Measurements from ENCODE around the gene UBE2R2.

UBE2R2 gene

DNA sequence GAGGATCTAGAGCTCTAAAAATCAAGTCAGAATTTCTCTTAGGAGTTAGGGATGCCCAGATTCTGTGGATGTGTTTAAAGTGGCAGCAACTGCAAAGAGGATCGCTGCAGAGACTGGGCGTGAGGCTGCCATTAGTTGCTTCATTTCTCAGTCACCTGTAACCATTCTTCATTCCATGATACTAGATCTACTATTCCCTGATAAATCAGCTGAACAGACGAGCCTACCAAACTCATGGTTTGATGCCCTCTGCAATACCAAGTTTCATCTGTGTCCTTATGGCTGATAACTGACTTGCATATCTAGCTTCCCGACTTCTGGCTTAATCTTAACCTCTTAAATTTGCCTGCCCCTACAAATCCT is 33.3 kb downstream of the UBE2R2 start:
- ChIA-PET CTCF (interaction anchor here (0.5 to 2.5 kb wide), 5 partner anchors 32 to 315 kb away, joined by 3 to 17 read pairs (median 3); no protein-coding TSS in a partner anchor), POLR2A (no interaction called here)
- Histone ChIP-seq H3K9me3 (ENCODE audit: control insufficient read depth, insufficient read depth, low read depth, low read length) (no peaks in the 10 kb centered on the region), H3K36me3 (ENCODE audit: control insufficient read depth in 2 of 2, insufficient read depth in 1 of 2, low read length in 2 of 2) (peaks cover 0 to 5% of the 10 kb centered on the region in 2 experiments; a peak in 1 of 3 replicates), H3K27ac (ENCODE audit: extremely low read depth, low read depth, low read length) (no peak overlapping the region), H3K4me1 (ENCODE audit: control insufficient read depth, insufficient read depth, low read length) (peaks cover 13% of the 10 kb centered on the region), H3K4me3 (ENCODE audit: low read depth, low read length) (no peak overlapping the region)
- TF ChIP-seq SCRT2 (tag by site-specific recombination; IDR thresholded peaks at IDR 0.05) (peak; percentile 60), ZBTB17 (tag by site-specific recombination; IDR thresholded peaks at IDR 0.05) (peak; percentile 57; the same call in 1 of the 2 replicates)
- TF ChIP-seq, protein P1, sequence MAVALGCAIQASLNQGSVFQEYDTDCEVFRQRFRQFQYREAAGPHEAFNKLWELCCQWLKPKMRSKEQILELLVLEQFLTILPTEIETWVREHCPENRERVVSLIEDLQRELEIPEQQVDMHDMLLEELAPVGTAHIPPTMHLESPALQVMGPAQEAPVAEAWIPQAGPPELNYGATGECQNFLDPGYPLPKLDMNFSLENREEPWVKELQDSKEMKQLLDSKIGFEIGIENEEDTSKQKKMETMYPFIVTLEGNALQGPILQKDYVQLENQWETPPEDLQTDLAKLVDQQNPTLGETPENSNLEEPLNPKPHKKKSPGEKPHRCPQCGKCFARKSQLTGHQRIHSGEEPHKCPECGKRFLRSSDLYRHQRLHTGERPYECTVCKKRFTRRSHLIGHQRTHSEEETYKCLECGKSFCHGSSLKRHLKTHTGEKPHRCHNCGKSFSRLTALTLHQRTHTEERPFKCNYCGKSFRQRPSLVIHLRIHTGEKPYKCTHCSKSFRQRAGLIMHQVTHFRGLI (tag by site-specific recombination; IDR thresholded peaks at IDR 0.05), result no peak
- TF ChIP-seq, protein P2, sequence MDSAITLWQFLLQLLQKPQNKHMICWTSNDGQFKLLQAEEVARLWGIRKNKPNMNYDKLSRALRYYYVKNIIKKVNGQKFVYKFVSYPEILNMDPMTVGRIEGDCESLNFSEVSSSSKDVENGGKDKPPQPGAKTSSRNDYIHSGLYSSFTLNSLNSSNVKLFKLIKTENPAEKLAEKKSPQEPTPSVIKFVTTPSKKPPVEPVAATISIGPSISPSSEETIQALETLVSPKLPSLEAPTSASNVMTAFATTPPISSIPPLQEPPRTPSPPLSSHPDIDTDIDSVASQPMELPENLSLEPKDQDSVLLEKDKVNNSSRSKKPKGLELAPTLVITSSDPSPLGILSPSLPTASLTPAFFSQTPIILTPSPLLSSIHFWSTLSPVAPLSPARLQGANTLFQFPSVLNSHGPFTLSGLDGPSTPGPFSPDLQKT (IDR thresholded peaks at IDR 0.05; ENCODE audit: borderline replicate concordance, low read depth, low read length), result no peak

DNA sequence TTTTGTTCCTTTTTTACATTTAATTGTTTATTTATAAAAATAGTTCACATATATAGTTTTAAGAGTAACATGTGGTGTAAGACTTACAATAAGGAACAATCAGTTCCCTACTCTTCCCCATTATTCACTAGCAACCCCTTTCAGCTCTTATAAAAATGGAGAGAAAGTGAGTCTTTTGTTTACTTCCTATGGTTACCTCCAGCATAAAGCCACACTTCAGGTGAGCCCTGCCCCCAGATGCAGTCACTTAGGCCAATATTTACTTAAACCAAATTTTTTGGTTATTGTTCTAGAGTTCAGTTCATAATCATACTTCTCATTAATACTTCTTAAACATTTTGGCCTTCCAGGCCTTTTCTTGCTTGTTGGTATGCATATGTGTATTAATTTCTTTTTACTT is 33.7 kb downstream of the UBE2R2 start:
- Histone ChIP-seq H3K36me3 (ENCODE audit: control insufficient read depth in 2 of 2, insufficient read depth in 1 of 2, low read length in 2 of 2) (peaks cover 0 to 5% of the 10 kb centered on the region in 2 experiments; a peak in 1 of 3 replicates), H3K4me1 (ENCODE audit: control insufficient read depth, insufficient read depth, low read length) (peaks cover 15% of the 10 kb centered on the region), H3K9me3 (ENCODE audit: control insufficient read depth, insufficient read depth, low read depth, low read length) (no peaks in the 10 kb centered on the region), H3K27ac (ENCODE audit: extremely low read depth, low read depth, low read length) (no peak overlapping the region), H3K4me3 (ENCODE audit: low read depth, low read length) (no peak overlapping the region)
- CTCF ChIA-PET, result interaction anchor here (0.5 to 2.5 kb wide), 5 partner anchors 33 to 316 kb away, joined by 3 to 17 read pairs (median 3); no protein-coding TSS in a partner anchor
- peak; percentile 69 for TF ChIP-seq ZNF585B (tag by site-specific recombination; IDR thresholded peaks at IDR 0.05)
- TF ChIP-seq ZNF324 (tag by site-specific recombination; IDR thresholded peaks at IDR 0.05), result no peak
- no peak for TF ChIP-seq ZNF48 (tag by site-specific recombination; IDR thresholded peaks at IDR 0.05)
- POLR2A ChIA-PET, result no interaction called here

DNA sequence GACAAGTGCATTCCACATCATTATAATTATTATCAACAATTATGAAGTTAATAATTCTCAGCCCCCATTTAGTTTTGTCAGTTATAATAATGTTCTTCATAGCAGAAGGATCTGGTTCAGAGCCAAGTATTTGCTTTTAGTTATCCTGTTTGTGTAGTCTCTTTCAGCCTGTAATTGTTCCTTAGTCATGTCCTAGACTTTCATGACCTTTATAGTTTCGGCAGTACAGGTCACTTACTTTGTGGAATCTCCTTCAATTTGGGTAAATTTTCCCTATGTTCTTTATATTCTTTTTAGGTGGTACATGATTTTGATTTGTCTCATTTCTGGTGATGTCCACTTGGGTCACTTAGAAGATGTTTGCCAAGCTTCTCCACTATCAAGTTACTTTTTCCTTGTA is 34.3 kb downstream of the UBE2R2 start:
- Histone ChIP-seq H3K9me3 (ENCODE audit: control insufficient read depth, insufficient read depth, low read depth, low read length) (no peaks in the 10 kb centered on the region), H3K4me3 (ENCODE audit: low read depth, low read length) (no peak overlapping the region), H3K27ac (ENCODE audit: extremely low read depth, low read depth, low read length) (no peak overlapping the region), H3K4me1 (ENCODE audit: control insufficient read depth, insufficient read depth, low read length) (peaks cover 19% of the 10 kb centered on the region), H3K36me3 (ENCODE audit: control insufficient read depth in 2 of 2, insufficient read depth in 1 of 2, low read length in 2 of 2) (peaks cover 0 to 5% of the 10 kb centered on the region in 2 experiments; a peak in 1 of 3 replicates)
- ChIA-PET POLR2A (no interaction called here), CTCF (interaction anchor here (0.7 to 2.7 kb wide), 2 partner anchors 37 to 529 kb away, joined by 3 to 21 read pairs; no protein-coding TSS in a partner anchor)
- TF ChIP-seq ZNF140 (tag by site-specific recombination; IDR thresholded peaks at IDR 0.05), result no peak
- TF ChIP-seq SCRT2 (tag by site-specific recombination; IDR thresholded peaks at IDR 0.05), result no peak
- TF ChIP-seq, protein P3, sequence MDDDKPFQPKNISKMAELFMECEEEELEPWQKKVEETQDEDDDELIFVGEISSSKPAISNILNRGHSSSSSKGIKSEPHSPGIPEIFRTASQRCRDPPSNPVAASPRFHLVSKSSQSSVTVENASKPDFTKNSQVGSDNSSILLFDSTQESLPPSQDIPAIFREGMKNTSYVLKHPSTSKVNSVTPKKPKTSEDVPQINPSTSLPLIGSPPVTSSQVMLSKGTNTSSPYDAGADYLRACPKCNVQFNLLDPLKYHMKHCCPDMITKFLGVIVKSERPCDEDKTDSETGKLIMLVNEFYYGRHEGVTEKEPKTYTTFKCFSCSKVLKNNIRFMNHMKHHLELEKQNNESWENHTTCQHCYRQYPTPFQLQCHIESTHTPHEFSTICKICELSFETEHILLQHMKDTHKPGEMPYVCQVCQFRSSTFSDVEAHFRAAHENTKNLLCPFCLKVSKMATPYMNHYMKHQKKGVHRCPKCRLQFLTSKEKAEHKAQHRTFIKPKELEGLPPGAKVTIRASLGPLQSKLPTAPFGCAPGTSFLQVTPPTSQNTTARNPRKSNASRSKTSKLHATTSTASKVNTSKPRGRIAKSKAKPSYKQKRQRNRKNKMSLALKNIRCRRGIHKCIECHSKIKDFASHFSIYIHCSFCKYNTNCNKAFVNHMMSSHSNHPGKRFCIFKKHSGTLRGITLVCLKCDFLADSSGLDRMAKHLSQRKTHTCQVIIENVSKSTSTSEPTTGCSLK (tag by site-specific recombination; IDR thresholded peaks at IDR 0.05), result no peak
- TF ChIP-seq OSR2 (tag by site-specific recombination; IDR thresholded peaks at IDR 0.05), result no peak
- no peak for TF ChIP-seq ZNF549 (tag by site-specific recombination; IDR thresholded peaks at IDR 0.05)
- TF ChIP-seq, protein P4, sequence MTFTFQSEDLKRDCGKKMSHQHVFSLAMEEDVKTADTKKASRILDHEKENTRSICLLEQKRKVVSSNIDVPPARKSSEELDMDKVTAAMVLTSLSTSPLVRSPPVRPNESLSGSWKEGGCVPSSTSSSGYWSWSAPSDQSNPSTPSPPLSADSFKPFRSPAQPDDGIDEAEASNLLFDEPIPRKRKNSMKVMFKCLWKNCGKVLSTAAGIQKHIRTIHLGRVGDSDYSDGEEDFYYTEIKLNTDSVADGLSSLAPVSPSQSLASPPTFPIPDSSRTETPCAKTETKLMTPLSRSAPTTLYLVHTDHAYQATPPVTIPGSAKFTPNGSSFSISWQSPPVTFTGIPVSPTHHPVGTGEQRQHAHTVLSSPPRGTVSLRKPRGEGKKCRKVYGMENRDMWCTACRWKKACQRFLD (tag by site-specific recombination; IDR thresholded peaks at IDR 0.05), result no peak
- no peak for TF ChIP-seq MYNN (tag by site-specific recombination; IDR thresholded peaks at IDR 0.05; ENCODE audit: borderline replicate concordance)
- no peak for TF ChIP-seq GFI1B (tag by site-specific recombination; IDR thresholded peaks at IDR 0.05)
- no peak for TF ChIP-seq KLF9 (tag by site-specific recombination; IDR thresholded peaks at IDR 0.05; ENCODE audit: low read depth)
- TF ChIP-seq, protein P5, sequence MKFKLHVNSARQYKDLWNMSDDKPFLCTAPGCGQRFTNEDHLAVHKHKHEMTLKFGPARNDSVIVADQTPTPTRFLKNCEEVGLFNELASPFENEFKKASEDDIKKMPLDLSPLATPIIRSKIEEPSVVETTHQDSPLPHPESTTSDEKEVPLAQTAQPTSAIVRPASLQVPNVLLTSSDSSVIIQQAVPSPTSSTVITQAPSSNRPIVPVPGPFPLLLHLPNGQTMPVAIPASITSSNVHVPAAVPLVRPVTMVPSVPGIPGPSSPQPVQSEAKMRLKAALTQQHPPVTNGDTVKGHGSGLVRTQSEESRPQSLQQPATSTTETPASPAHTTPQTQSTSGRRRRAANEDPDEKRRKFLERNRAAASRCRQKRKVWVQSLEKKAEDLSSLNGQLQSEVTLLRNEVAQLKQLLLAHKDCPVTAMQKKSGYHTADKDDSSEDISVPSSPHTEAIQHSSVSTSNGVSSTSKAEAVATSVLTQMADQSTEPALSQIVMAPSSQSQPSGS (tag by site-specific recombination; IDR thresholded peaks at IDR 0.05; ENCODE audit: low read depth), result no peak
- TF ChIP-seq, protein P6, sequence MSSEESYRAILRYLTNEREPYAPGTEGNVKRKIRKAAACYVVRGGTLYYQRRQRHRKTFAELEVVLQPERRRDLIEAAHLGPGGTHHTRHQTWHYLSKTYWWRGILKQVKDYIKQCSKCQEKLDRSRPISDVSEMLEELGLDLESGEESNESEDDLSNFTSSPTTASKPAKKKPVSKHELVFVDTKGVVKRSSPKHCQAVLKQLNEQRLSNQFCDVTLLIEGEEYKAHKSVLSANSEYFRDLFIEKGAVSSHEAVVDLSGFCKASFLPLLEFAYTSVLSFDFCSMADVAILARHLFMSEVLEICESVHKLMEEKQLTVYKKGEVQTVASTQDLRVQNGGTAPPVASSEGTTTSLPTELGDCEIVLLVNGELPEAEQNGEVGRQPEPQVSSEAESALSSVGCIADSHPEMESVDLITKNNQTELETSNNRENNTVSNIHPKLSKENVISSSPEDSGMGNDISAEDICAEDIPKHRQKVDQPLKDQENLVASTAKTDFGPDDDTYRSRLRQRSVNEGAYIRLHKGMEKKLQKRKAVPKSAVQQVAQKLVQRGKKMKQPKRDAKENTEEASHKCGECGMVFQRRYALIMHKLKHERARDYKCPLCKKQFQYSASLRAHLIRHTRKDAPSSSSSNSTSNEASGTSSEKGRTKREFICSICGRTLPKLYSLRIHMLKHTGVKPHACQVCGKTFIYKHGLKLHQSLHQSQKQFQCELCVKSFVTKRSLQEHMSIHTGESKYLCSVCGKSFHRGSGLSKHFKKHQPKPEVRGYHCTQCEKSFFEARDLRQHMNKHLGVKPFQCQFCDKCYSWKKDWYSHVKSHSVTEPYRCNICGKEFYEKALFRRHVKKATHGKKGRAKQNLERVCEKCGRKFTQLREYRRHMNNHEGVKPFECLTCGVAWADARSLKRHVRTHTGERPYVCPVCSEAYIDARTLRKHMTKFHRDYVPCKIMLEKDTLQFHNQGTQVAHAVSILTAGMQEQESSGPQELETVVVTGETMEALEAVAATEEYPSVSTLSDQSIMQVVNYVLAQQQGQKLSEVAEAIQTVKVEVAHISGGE (tag by site-specific recombination; conservative IDR thresholded peaks at IDR 0.05; ENCODE audit: low read depth), result no peak
- no peak for TF ChIP-seq ZNF658 (tag by site-specific recombination; IDR thresholded peaks at IDR 0.05)
- no peak for TF ChIP-seq SP2 (tag by site-specific recombination; IDR thresholded peaks at IDR 0.05)
- TF ChIP-seq ZIC2 (tag by site-specific recombination; IDR thresholded peaks at IDR 0.05), result no peak
- TF ChIP-seq ZBTB8A (tag by site-specific recombination; IDR thresholded peaks at IDR 0.05), result no peak
